Activated CD4-positive, alpha-beta T cell treated with anti-CD3 and anti-CD28 coated beads for 36 hours (primary cell): ENCODE data around the gene ARL8A. TPM values are rescaled to one million over a fixed set of nuclear protein-coding genes. Genes with fewer than 3 reads are reported as not detected.

Experiments used
- ATAC-seq: fragments of 200-7000 bp; cut with Tn5 transposase; one replicate; pipeline ENCODE4 v1.10.0; 2021; ENCODE audit warnings: mild to moderate bottlenecking, moderate library complexity
- CTCF ChIA-PET: fragments of 350-600 bp; sonication (Branson Sonifier 250); formaldehyde crosslinking; loops from one replicate; lab custom pipeline; 2021; ENCODE audit warnings: antibody characterized with exemption; lab: Charles Lee
- POLR2A ChIA-PET: fragments of 350-600 bp; sonication (Branson Sonifier 250); formaldehyde crosslinking; loops from one replicate; lab custom pipeline; 2021; ENCODE audit warnings: antibody characterized with exemption, inconsistent platforms; lab: Charles Lee
- DNase-seq: peaks from one replicate; pipeline ENCODE4 v3.0.0-alpha.2; 2020
- H3K27ac Mint-ChIP-seq: one replicate; pipeline ENCODE4 v1.8.0; 2021; ENCODE audit warnings: mixed read lengths
- H3K27me3 Mint-ChIP-seq: one replicate; pipeline ENCODE4 v1.8.0; 2021; ENCODE audit warnings: mixed read lengths
- H3K36me3 Mint-ChIP-seq: one replicate; pipeline ENCODE4 v1.8.0; 2021; ENCODE audit warnings: low read depth, mixed read lengths
- H3K4me1 Mint-ChIP-seq: one replicate; pipeline ENCODE4 v1.8.0; 2021; ENCODE audit warnings: mixed read lengths
- H3K4me3 Mint-ChIP-seq: one replicate; pipeline ENCODE4 v1.8.0; 2021; ENCODE audit warnings: mild to moderate bottlenecking, moderate library complexity, mixed read lengths
- H3K9me3 Mint-ChIP-seq: one replicate; pipeline ENCODE4 v1.8.0; 2021; ENCODE audit warnings: low read depth, mixed read lengths
- intact Hi-C, 2 experiments: fragments of 100-400 bp; cut with DNase I in 1 of 2; cut with micrococcal nuclease in 1 of 2; formaldehyde crosslinking; loops; one replicate each; pipeline versions ENCODE4 v1.14.2 to v1.15.1; 2022 to 2024; cut with DNase I, micrococcal nuclease
- total RNA-seq, 2 experiments: library from RNA; stranded (reverse); gene quantifications; one replicate each; pipeline ENCODE4 v1.2.3, GENCODE V29; 2021

The ARL8A gene
- total RNA-seq, 2 experiments from 2014 or later, result 32.3 to 51.7 TPM

- Mint-ChIP-seq H3K9me3 (no peaks in the 10 kb centered on the region), H3K27me3 (no peaks in the 10 kb centered on the region), H3K36me3 (peaks cover 15% of the 10 kb centered on the region), H3K4me1 (no peaks in the 10 kb centered on the region), H3K4me3 (no peak overlapping the region), H3K27ac (no peak overlapping the region)
- ChIA-PET POLR2A (no interaction called here), CTCF (interaction anchor here (0.6 to 3.3 kb wide), 22 partner anchors 9 to 946 kb away, joined by 3 to 38 read pairs (median 5); partner anchors contain the start of genes ARL8A, ELF3 and PTPN7)
- DNase-seq (no peak), ATAC-seq (no peak)
- intact Hi-C loops, result loop anchor here (1.0 to 2.0 kb wide), 3 partner anchors 125 to 238 kb away; no protein-coding TSS in a partner anchor
Measured at GRCh38 chr1:202134645-202135172, 9.8 kb downstream of the ARL8A start.

- no peaks in the 10 kb centered on the region for H3K4me1 Mint-ChIP-seq
- intact Hi-C loops, result loop anchor here in 1 of 2 experiments (2.0 kb wide), 1 partner anchor 135 kb away; no protein-coding TSS in a partner anchor
- CTCF ChIA-PET, result interaction anchor here (0.6 to 3.3 kb wide), 10 partner anchors 9 to 946 kb away, joined by 3 to 38 read pairs (median 4); partner anchors contain the start of gene PTPN7
- POLR2A ChIA-PET, result no interaction called here
- ATAC-seq (no peak), DNase-seq (no peak)
- no peaks in the 10 kb centered on the region for H3K9me3 Mint-ChIP-seq
- H3K27me3 Mint-ChIP-seq, result no peaks in the 10 kb centered on the region
- no peak overlapping the region for H3K4me3 Mint-ChIP-seq
- H3K27ac Mint-ChIP-seq, result no peak overlapping the region
- H3K36me3 Mint-ChIP-seq, result peaks cover 15% of the 10 kb centered on the region
Measured at GRCh38 chr1:202133989-202134388, 10.5 kb downstream of the ARL8A start.

GRCh38 chr1:202133496-202133895 lies 11.0 kb downstream of the ARL8A start:
- Mint-ChIP-seq H3K27me3 (no peaks in the 10 kb centered on the region), H3K27ac (no peak overlapping the region), H3K9me3 (no peaks in the 10 kb centered on the region), H3K4me1 (no peaks in the 10 kb centered on the region), H3K36me3 (peaks cover 13% of the 10 kb centered on the region), H3K4me3 (no peak overlapping the region)
- ATAC-seq (no peak), DNase-seq (no peak)
- ChIA-PET CTCF (interaction anchor here (2.8 to 3.2 kb wide), 2 partner anchors 10 to 149 kb away, joined by 8 to 11 read pairs; no protein-coding TSS in a partner anchor), POLR2A (no interaction called here)
- intact Hi-C loops, result no loop called here

GRCh38 chr1:202133001-202133400 lies 11.5 kb downstream of the ARL8A start:
- peaks cover 9% of the 10 kb centered on the region for H3K36me3 Mint-ChIP-seq
- H3K4me1 Mint-ChIP-seq, result no peaks in the 10 kb centered on the region
- ChIA-PET POLR2A (no interaction called here), CTCF (interaction anchor here (3.2 kb wide), 1 partner anchor 10 kb away, joined by 11 read pairs; no protein-coding TSS in a partner anchor)
- no peaks in the 10 kb centered on the region for H3K9me3 Mint-ChIP-seq
- no peaks in the 10 kb centered on the region for H3K27me3 Mint-ChIP-seq
- no peak for DNase-seq
- intact Hi-C loops, result no loop called here
- no peak for ATAC-seq
- no peak overlapping the region for H3K4me3 Mint-ChIP-seq
- H3K27ac Mint-ChIP-seq, result no peak overlapping the region

- ATAC-seq (no peak), DNase-seq (no peak)
- Mint-ChIP-seq H3K9me3 (no peaks in the 10 kb centered on the region), H3K4me3 (no peak overlapping the region), H3K27ac (no peak overlapping the region), H3K27me3 (no peaks in the 10 kb centered on the region), H3K4me1 (no peaks in the 10 kb centered on the region), H3K36me3 (peaks cover 9% of the 10 kb centered on the region)
- intact Hi-C loops, result no loop called here
- ChIA-PET CTCF (interaction anchor here (1.4 to 3.2 kb wide), 3 partner anchors 11 to 236 kb away, joined by 4 to 11 read pairs (median 4); no protein-coding TSS in a partner anchor), POLR2A (no interaction called here)
Measured at GRCh38 chr1:202131956-202132821, 12.3 kb downstream of the ARL8A start.

- ATAC-seq (no peak), DNase-seq (no peak)
- peaks cover 9% of the 10 kb centered on the region for H3K36me3 Mint-ChIP-seq
- no peaks in the 10 kb centered on the region for H3K4me1 Mint-ChIP-seq
- intact Hi-C loops, result no loop called here
- no peaks in the 10 kb centered on the region for H3K9me3 Mint-ChIP-seq
- ChIA-PET POLR2A (no interaction called here), CTCF (interaction anchor here (1.1 to 3.2 kb wide), 4 partner anchors 12 to 235 kb away, joined by 4 to 11 read pairs (median 4); no protein-coding TSS in a partner anchor)
- no peaks in the 10 kb centered on the region for H3K27me3 Mint-ChIP-seq
- no peak overlapping the region for H3K4me3 Mint-ChIP-seq
- no peak overlapping the region for H3K27ac Mint-ChIP-seq
Measured at GRCh38 chr1:202130816-202131522, 13.6 kb downstream of the ARL8A start.

- intact Hi-C loops, result no loop called here
- no peaks in the 10 kb centered on the region for H3K4me1 Mint-ChIP-seq
- no peak overlapping the region for H3K27ac Mint-ChIP-seq
- POLR2A ChIA-PET, result no interaction called here
- CTCF ChIA-PET, result interaction anchor here (1.1 to 1.5 kb wide), 3 partner anchors 8 to 125 kb away, joined by 4 read pairs; no protein-coding TSS in a partner anchor
- no peaks in the 10 kb centered on the region for H3K27me3 Mint-ChIP-seq
- H3K36me3 Mint-ChIP-seq, result peaks cover 9% of the 10 kb centered on the region
- no peak for ATAC-seq
- no peaks in the 10 kb centered on the region for H3K9me3 Mint-ChIP-seq
- H3K4me3 Mint-ChIP-seq, result no peak overlapping the region
- DNase-seq, result no peak
Measured at GRCh38 chr1:202130297-202130721, 14.2 kb downstream of the ARL8A start.

- Mint-ChIP-seq H3K9me3 (no peaks in the 10 kb centered on the region), H3K27me3 (no peaks in the 10 kb centered on the region), H3K4me1 (no peaks in the 10 kb centered on the region), H3K27ac (no peak overlapping the region), H3K4me3 (no peak overlapping the region), H3K36me3 (peaks cover 9% of the 10 kb centered on the region)
- CTCF ChIA-PET, result interaction anchor here (1.1 kb wide), 1 partner anchor 8 kb away, joined by 4 read pairs; no protein-coding TSS in a partner anchor
- POLR2A ChIA-PET, result interaction anchor here (0.6 kb wide), 1 partner anchor 20 kb away, joined by 4 read pairs; no protein-coding TSS in a partner anchor
- DNase-seq (no peak), ATAC-seq (no peak)
- intact Hi-C loops, result no loop called here
Measured at GRCh38 chr1:202129453-202130296, 14.9 kb downstream of the ARL8A start.

- POLR2A ChIA-PET, result no interaction called here
- Mint-ChIP-seq H3K4me3 (no peak overlapping the region), H3K9me3 (no peaks in the 10 kb centered on the region), H3K36me3 (peaks cover 3% of the 10 kb centered on the region), H3K27me3 (no peaks in the 10 kb centered on the region), H3K4me1 (no peaks in the 10 kb centered on the region), H3K27ac (no peak overlapping the region)
- DNase-seq, result no peak
- ATAC-seq, result no peak
- intact Hi-C loops, result no loop called here
- CTCF ChIA-PET, result no interaction called here
Measured at GRCh38 chr1:202127836-202128622, 16.5 kb downstream of the ARL8A start.

- Mint-ChIP-seq H3K4me1 (no peaks in the 10 kb centered on the region), H3K27me3 (no peaks in the 10 kb centered on the region), H3K4me3 (no peak overlapping the region), H3K36me3 (peaks cover under 1% of the 10 kb centered on the region), H3K27ac (no peak overlapping the region), H3K9me3 (no peaks in the 10 kb centered on the region)
- ATAC-seq (no peak), DNase-seq (no peak)
- intact Hi-C loops, result no loop called here
- ChIA-PET CTCF (no interaction called here), POLR2A (no interaction called here)
Measured at GRCh38 chr1:202127061-202127460, 17.5 kb downstream of the ARL8A start.
